Dermis blood vessel endothelial cell (primary cell): Measurements from ENCODE around the gene TTLL10. TPM values are rescaled to one million over a fixed set of nuclear protein-coding genes. Genes with fewer than 3 reads are reported as not detected.
"Not testable (repeated sequence)": the region's sequence is repeated elsewhere in the genome, so short reads cannot be mapped to it uniquely, and the experiment has no call there.

ENCODE experiments used
- DNase-seq: peaks from one replicate; pipeline ENCODE4 v3.0.0; 2010
- total RNA-seq: library from RNA; depleted of rRNA; stranded (reverse); fragments of >200 nt; gene quantifications from 2 replicates; pipeline ENCODE4 v1.2.3, GENCODE V29; 2014

TTLL10 gene
- total RNA-seq, 1 donor from 2014 or later = not detected

GRCh38 chr1:1141244-1141910 is 32.3 kb upstream of the TTLL10 start:
- DNase-seq = no peak

GRCh38 chr1:1141911-1142250 is 31.8 kb upstream of the TTLL10 start:
- DNase-seq = no peak

- DNase-seq = not testable (repeated sequence)
These were observed 31.3 kb upstream of the TTLL10 start for GRCh38 chr1:1142352-1142751.

GRCh38 chr1:1142844-1143243 is 30.8 kb upstream of the TTLL10 start:
- no peak for DNase-seq

GRCh38 chr1:1143636-1144035 is 30.0 kb upstream of the TTLL10 start:
- DNase-seq = no peak

- DNase-seq = no peak
These were observed 29.4 kb upstream of the TTLL10 start for GRCh38 chr1:1144122-1144842.

GRCh38 chr1:1144843-1145546 is 28.7 kb upstream of the TTLL10 start:
- DNase-seq = no peak

- DNase-seq = no peak
These were observed 28.1 kb upstream of the TTLL10 start for GRCh38 chr1:1145547-1145914.

- DNase-seq = no peak
These were observed 27.7 kb upstream of the TTLL10 start for GRCh38 chr1:1146026-1146425.

GRCh38 chr1:1146596-1146995 is 27.1 kb upstream of the TTLL10 start:
- no peak for DNase-seq

- DNase-seq = no peak
These were observed 25.6 kb upstream of the TTLL10 start for GRCh38 chr1:1148061-1148460.

GRCh38 chr1:1148569-1148968 is 25.1 kb upstream of the TTLL10 start:
- DNase-seq = no peak

- DNase-seq = no peak
These were observed 24.3 kb upstream of the TTLL10 start for GRCh38 chr1:1149416-1149815.

- peak; percentile 28 for DNase-seq
These were observed 23.6 kb upstream of the TTLL10 start for GRCh38 chr1:1150100-1150499.

GRCh38 chr1:1151306-1151705 is 22.4 kb upstream of the TTLL10 start:
- no peak for DNase-seq

GRCh38 chr1:1152431-1152830 is 21.2 kb upstream of the TTLL10 start:
- DNase-seq = not testable (repeated sequence)

- DNase-seq = not testable (repeated sequence)
These were observed 20.5 kb upstream of the TTLL10 start for GRCh38 chr1:1153215-1153614.

- DNase-seq = no peak
These were observed 19.8 kb upstream of the TTLL10 start for GRCh38 chr1:1153874-1154273.

- DNase-seq = no peak
These were observed 18.4 kb upstream of the TTLL10 start for GRCh38 chr1:1155258-1155657.

- DNase-seq = no peak
These were observed 17.3 kb upstream of the TTLL10 start for GRCh38 chr1:1156140-1157032.

GRCh38 chr1:1157033-1157365 is 16.7 kb upstream of the TTLL10 start:
- no peak for DNase-seq

- DNase-seq = peak; percentile 70
These were observed 16.2 kb upstream of the TTLL10 start for GRCh38 chr1:1157426-1157913.
